ENCODE data around the gene BRI3.

- TF ChIP-seq POLR2A (IDR thresholded peaks at IDR 0.05; ENCODE audit: low read length) (no peak), GATA1 (IDR thresholded peaks at IDR 0.05; ENCODE audit: low read depth, low read length) (no peak)
Observed at GRCh38 chr7:98254516-98254915, 27.0 kb upstream of the BRI3 start.

Measured in erythroblast (primary cell).